Neural progenitor cell (in vitro differentiated cells): ENCODE results near the gene HPD.

Source experiments
- CTCF ChIP-seq: fragments of 200-600 bp; sonication (generic); IDR thresholded peaks from 2 replicates; pipeline ENCODE4 v1.5.1; 2017; ENCODE audit warnings: antibody characterized with exemption, mild to moderate bottlenecking
- EZH2 ChIP-seq: fragments of 200-600 bp; sonication (generic); IDR thresholded peaks from 2 replicates; pipeline ENCODE4 v1.6.1; 2017; ENCODE audit warnings: antibody characterized with exemption, mild to moderate bottlenecking, moderate library complexity
- EZH2phosphoT487 ChIP-seq: fragments of 200-600 bp; sonication (generic); IDR thresholded peaks from 2 replicates; pipeline ENCODE4 v1.6.1; 2017; ENCODE audit warnings: antibody characterized with exemption

DNA sequence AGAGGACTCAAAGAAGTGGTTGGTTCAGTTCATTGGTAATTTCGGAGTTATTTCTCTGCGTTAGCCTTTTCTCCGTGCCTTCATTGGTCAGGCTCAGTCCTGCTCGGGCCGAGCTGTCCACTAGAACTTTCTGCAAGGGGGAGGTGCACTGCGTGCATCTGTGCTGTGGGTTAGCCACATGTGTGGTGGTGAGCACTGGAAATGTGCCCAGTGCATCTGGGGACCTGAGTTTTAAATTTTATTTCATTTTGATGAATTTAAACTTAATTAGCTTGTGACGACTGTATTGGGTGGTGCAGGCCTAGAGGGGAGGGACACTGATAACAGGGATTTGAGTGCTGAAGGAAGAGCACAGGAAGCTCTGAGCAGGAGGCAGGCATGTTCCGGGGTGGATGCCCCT, 30.4 kb downstream of the HPD start:
- no peak for TF ChIP-seq CTCF
- no peak for TF ChIP-seq EZH2
- no peak for TF ChIP-seq EZH2phosphoT487
